SK-N-SH (cell line): Measurements from ENCODE around the gene CLK1. TPM values are rescaled to one million over a fixed set of nuclear protein-coding genes. Genes with fewer than 3 reads are reported as not detected.

Source experiments
- CTCF ChIA-PET: fragments of 300-600, 350-600 bp; formaldehyde crosslinking; extraction: SDS; loops from one replicate; lab custom pipeline; 2021; lab: Yijun Ruan, JAX
- POLR2A ChIA-PET: fragments of 350-600 bp; sonication (Branson Sonifier 250); formaldehyde crosslinking; extraction: SDS; loops from one replicate; lab custom pipeline; 2020; ENCODE audit warnings: antibody characterized with exemption, inconsistent platforms; lab: Yijun Ruan, JAX
- DNase-seq: peaks from one replicate; pipeline ENCODE4 v3.0.0; 2012
- H2AFZ ChIP-seq: fragments of 200-600 bp; sonication (generic); 2 replicates; pipeline ENCODE4 v1.8.1; 2016; ENCODE audit warnings: antibody characterized with exemption, mild to moderate bottlenecking, low read depth
- H3F3A ChIP-seq: fragments of 200-600 bp; sonication (generic); replicated peaks from 2 replicates; pipeline ENCODE3; 2016; ENCODE audit warnings: antibody characterized with exemption, mild to moderate bottlenecking; ENCODE audit not compliant: insufficient read depth
- H3K27ac ChIP-seq, 2 experiments: fragments of 200-500 bp in 1 of 2; fragments of 200-600 bp in 1 of 2; sonication (Bioruptor generic) in 1 of 2; sonication (generic), shearing (Covaris generic) in 1 of 2; 2 replicates each; pipeline versions ENCODE4 v1.5.1 to v1.6.1; 2014 to 2016; ENCODE audit warnings: low read depth in 2 of 2, inconsistent platforms in 1 of 2, low read length in 1 of 2, mild to moderate bottlenecking in 1 of 2, mixed read lengths in 1 of 2
- H3K27me3 ChIP-seq: fragments of 200-600 bp; sonication (generic), shearing (Covaris generic); 2 replicates; pipeline ENCODE4 v1.6.1; 2016; ENCODE audit warnings: mixed run types; ENCODE audit not compliant: insufficient read depth
- H3K36me3 ChIP-seq, 2 experiments: fragments of 200-500 bp in 1 of 2; fragments of 200-600 bp in 1 of 2; sonication (Bioruptor generic) in 1 of 2; sonication (generic) in 1 of 2; replicated peaks in 1 of 2; 2 replicates each; pipeline versions ENCODE3 to v1.5.1; 2014 to 2016; ENCODE audit warnings: low read length in 1 of 2, mild to moderate bottlenecking in 1 of 2; ENCODE audit not compliant: insufficient read depth in 2 of 2, control insufficient read depth in 1 of 2
- H3K4me1 ChIP-seq, 2 experiments: fragments of 200-500 bp in 1 of 2; fragments of 200-600 bp in 1 of 2; sonication (Bioruptor generic) in 1 of 2; sonication (generic), shearing (Covaris generic) in 1 of 2; 2 replicates each; pipeline versions ENCODE4 v1.5.1 to v1.6.1; 2014 to 2016; ENCODE audit warnings: low read depth in 1 of 2, low read length in 1 of 2, mixed run types in 1 of 2; ENCODE audit not compliant: insufficient read depth in 2 of 2, control insufficient read depth in 1 of 2
- H3K4me2 ChIP-seq: fragments of 200-600 bp; sonication (generic), shearing (Covaris generic); 2 replicates; pipeline ENCODE4 v1.6.1; 2017; ENCODE audit warnings: mixed run types
- H3K4me3 ChIP-seq, 2 experiments: fragments of 200-500 bp in 1 of 2; fragments of 200-600 bp in 1 of 2; sonication (Bioruptor generic) in 1 of 2; sonication (generic), shearing (Covaris generic) in 1 of 2; 2 replicates each; pipeline versions ENCODE4 v1.5.1 to v1.8.1; 2014 to 2016; ENCODE audit warnings: low read depth in 2 of 2, inconsistent platforms in 1 of 2, low read length in 1 of 2, mild to moderate bottlenecking in 1 of 2, mixed read lengths in 1 of 2, moderate library complexity in 1 of 2
- H3K79me2 ChIP-seq: fragments of 200-600 bp; sonication (generic); 2 replicates; pipeline ENCODE4 v1.8.1; 2017; ENCODE audit warnings: mild to moderate bottlenecking; ENCODE audit not compliant: insufficient read depth
- H3K9ac ChIP-seq: fragments of 200-600 bp; sonication (generic); 2 replicates; pipeline ENCODE4 v1.6.1; 2017; ENCODE audit warnings: mixed run types
- H3K9me2 ChIP-seq: fragments of 200-600 bp; sonication (generic); 2 replicates; pipeline ENCODE4 v1.6.1; 2017; ENCODE audit warnings: mixed run types
- H3K9me3 ChIP-seq: fragments of 200-600 bp; sonication (generic); 2 replicates; pipeline ENCODE4 v1.6.1; 2017; ENCODE audit warnings: mixed run types, mild to moderate bottlenecking, moderate library complexity
- H4K20me1 ChIP-seq: fragments of 200-600 bp; sonication (generic); 2 replicates; pipeline ENCODE4 v1.6.1; 2017; ENCODE audit warnings: mild to moderate bottlenecking, mixed run types; ENCODE audit not compliant: insufficient read depth
- ELF1 ChIP-seq: IDR thresholded peaks from 2 replicates; pipeline ENCODE4 v1.4.0; 2012
- EP300 ChIP-seq, 2 experiments: IDR thresholded peaks; 2 replicates each; pipeline versions ENCODE4 v1.4.0 to v1.6.1; 2012; ENCODE audit warnings: borderline replicate concordance in 1 of 2, low read depth in 1 of 2, low read length in 1 of 2
- EZH2phosphoT487 ChIP-seq: fragments of 200-600 bp; sonication (generic); IDR thresholded peaks from 2 replicates; pipeline ENCODE4 v1.6.1; 2017; ENCODE audit warnings: low read depth, mixed run types, mild to moderate bottlenecking, antibody characterized with exemption, moderate library complexity, borderline replicate concordance
- FOXM1 ChIP-seq: IDR thresholded peaks from 2 replicates; pipeline ENCODE4 v1.4.0; 2012; ENCODE audit warnings: low read depth, mild to moderate bottlenecking
- GABPA ChIP-seq: IDR thresholded peaks from 2 replicates; pipeline ENCODE4 v1.4.0; 2012; ENCODE audit warnings: low read depth, mild to moderate bottlenecking
- MEF2A ChIP-seq: IDR thresholded peaks from 2 replicates; pipeline ENCODE4 v1.4.0; 2012; ENCODE audit warnings: low read depth, borderline replicate concordance
- MXI1 ChIP-seq: IDR thresholded peaks from 2 replicates; pipeline ENCODE4 v1.6.1; 2012; ENCODE audit warnings: mild to moderate bottlenecking, low read depth, low read length, improper control_type of control experiment
- NFIC ChIP-seq: IDR thresholded peaks from 2 replicates; pipeline ENCODE4 v1.4.0; 2012; ENCODE audit warnings: borderline replicate concordance
- POLR2AphosphoS5 ChIP-seq: IDR thresholded peaks from 2 replicates; pipeline ENCODE4 v1.6.1; 2012; ENCODE audit warnings: low read depth, low read length
- RXRA ChIP-seq: IDR thresholded peaks from 2 replicates; pipeline ENCODE4 v1.4.0; 2012; ENCODE audit warnings: low read depth, mild to moderate bottlenecking, borderline replicate concordance
- SIN3A ChIP-seq: IDR thresholded peaks from 2 replicates; pipeline ENCODE4 v1.6.1; 2012; ENCODE audit warnings: low read depth, mild to moderate bottlenecking, low read length, moderate library complexity, borderline replicate concordance
- SMC3 ChIP-seq: IDR thresholded peaks from 2 replicates; pipeline ENCODE4 v1.6.1; 2012; ENCODE audit warnings: low read depth, low read length, improper control_type of control experiment
- TAF1 ChIP-seq: IDR thresholded peaks from 2 replicates; pipeline ENCODE4 v1.6.1; 2012; ENCODE audit warnings: low read depth, mild to moderate bottlenecking, low read length, moderate library complexity, borderline replicate concordance
- TCF12 ChIP-seq: IDR thresholded peaks from 2 replicates; pipeline ENCODE4 v1.4.0; 2012
- YY1 ChIP-seq: IDR thresholded peaks from 2 replicates; pipeline ENCODE4 v1.4.0; 2012; ENCODE audit warnings: low read depth, mild to moderate bottlenecking
- WGBS: methylation state at CpG from one replicate; pipeline ENCODE4 v1.1.6; 2017; ENCODE audit warnings: low lambda C conversion rate; 5-methylcytosine and 5-hydroxymethylcytosine counted together
- polyA plus RNA-seq, 3 experiments: library from polyadenylated mRNA; depleted of rRNA; stranded (reverse); fragments of >200 nt; gene quantifications; 2 replicates each; pipeline ENCODE4 v1.2.3, GENCODE V29; 2012
- TF ChIP-seq, protein P1 (sequence below): IDR thresholded peaks from 2 replicates; pipeline ENCODE4; 2012
- TF ChIP-seq, protein P2 (sequence below): fragments of 150-350 bp; IDR thresholded peaks from 2 replicates; pipeline ENCODE4 v1.6.1; 2017; ENCODE audit warnings: antibody characterized with exemption, low read length, low read depth, borderline replicate concordance
- TF ChIP-seq, protein P3 (sequence below): fragments of 200-600 bp; sonication (generic); IDR thresholded peaks from 2 replicates; pipeline ENCODE4 v1.6.1; 2017; ENCODE audit warnings: antibody characterized with exemption, mild to moderate bottlenecking, moderate library complexity
- TF ChIP-seq, protein P4 (sequence below): IDR thresholded peaks from 2 replicates; pipeline ENCODE4 v1.4.0; 2012; ENCODE audit warnings: low read depth, borderline replicate concordance
- TF ChIP-seq, protein P5 (sequence below): IDR thresholded peaks from 2 replicates; pipeline ENCODE4 v1.4.0; 2012; ENCODE audit warnings: low read depth

CLK1 gene
- polyA plus RNA-seq, 1 of the 3 experiments (the other 2 are of a cell fraction): 31.1 TPM

DNA sequence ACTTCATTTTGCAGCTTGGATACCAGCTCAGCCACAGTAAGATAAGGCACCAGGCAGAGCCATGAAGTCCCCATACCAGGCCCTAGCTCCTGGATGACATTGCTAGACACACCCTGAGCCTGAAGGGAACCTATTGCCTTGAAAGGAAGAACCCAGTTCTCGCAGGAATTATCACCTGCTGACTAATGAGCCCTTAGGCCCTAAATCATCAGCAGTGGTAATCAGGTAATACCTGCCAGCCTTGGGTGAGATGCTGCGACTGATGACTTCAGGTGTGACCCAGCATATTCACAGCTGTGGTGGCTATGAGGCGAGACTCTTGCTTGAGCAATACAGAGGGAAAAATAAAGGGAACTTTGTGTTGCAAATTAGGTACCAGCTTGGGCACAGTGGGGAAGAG, 24.9 kb downstream of the CLK1 start:
- Histone ChIP-seq H3K9me2 (no peaks in the 10 kb centered on the region), H3K36me3 (no peaks in the 10 kb centered on the region), H2AFZ (no peak overlapping the region), H3K9ac (no peak overlapping the region), H3K27me3 (no peaks in the 10 kb centered on the region), H3K27ac (no peak overlapping the region), H3K4me2 (no peak overlapping the region), H3F3A (no peaks in the 10 kb centered on the region), H3K4me1 (no peaks in the 10 kb centered on the region), H3K4me3 (no peak overlapping the region), H3K79me2 (no peaks in the 10 kb centered on the region), H4K20me1 (no peaks in the 10 kb centered on the region), H3K9me3 (0 out of 2 replicates have a peak, but pooled peaks cover 9% of the 10 kb centered on the region)
- POLR2A ChIA-PET: no interaction called here
- CTCF ChIA-PET: no interaction called here
- 77% methylated on average over 3 of the region's 3 CpGs for WGBS
- no peak for DNase-seq
- TF ChIP-seq, protein P1, sequence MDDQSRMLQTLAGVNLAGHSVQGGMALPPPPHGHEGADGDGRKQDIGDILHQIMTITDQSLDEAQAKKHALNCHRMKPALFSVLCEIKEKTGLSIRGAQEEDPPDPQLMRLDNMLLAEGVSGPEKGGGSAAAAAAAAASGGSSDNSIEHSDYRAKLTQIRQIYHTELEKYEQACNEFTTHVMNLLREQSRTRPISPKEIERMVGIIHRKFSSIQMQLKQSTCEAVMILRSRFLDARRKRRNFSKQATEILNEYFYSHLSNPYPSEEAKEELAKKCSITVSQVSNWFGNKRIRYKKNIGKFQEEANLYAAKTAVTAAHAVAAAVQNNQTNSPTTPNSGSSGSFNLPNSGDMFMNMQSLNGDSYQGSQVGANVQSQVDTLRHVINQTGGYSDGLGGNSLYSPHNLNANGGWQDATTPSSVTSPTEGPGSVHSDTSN: no peak
- TF ChIP-seq, protein P2, sequence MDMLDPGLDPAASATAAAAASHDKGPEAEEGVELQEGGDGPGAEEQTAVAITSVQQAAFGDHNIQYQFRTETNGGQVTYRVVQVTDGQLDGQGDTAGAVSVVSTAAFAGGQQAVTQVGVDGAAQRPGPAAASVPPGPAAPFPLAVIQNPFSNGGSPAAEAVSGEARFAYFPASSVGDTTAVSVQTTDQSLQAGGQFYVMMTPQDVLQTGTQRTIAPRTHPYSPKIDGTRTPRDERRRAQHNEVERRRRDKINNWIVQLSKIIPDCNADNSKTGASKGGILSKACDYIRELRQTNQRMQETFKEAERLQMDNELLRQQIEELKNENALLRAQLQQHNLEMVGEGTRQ: no peak
- no peak for TF ChIP-seq POLR2AphosphoS5
- TF ChIP-seq EP300 (IDR thresholded peaks at IDR 0.05; ENCODE audit: borderline replicate concordance in 1 of 2, low read depth in 1 of 2, low read length in 1 of 2): no peak
- TF ChIP-seq EZH2phosphoT487: no peak
- TF ChIP-seq MEF2A: no peak
- no peak for TF ChIP-seq ELF1
- TF ChIP-seq SIN3A: no peak
- TF ChIP-seq MXI1: no peak
- TF ChIP-seq YY1: no peak
- TF ChIP-seq, protein P3, sequence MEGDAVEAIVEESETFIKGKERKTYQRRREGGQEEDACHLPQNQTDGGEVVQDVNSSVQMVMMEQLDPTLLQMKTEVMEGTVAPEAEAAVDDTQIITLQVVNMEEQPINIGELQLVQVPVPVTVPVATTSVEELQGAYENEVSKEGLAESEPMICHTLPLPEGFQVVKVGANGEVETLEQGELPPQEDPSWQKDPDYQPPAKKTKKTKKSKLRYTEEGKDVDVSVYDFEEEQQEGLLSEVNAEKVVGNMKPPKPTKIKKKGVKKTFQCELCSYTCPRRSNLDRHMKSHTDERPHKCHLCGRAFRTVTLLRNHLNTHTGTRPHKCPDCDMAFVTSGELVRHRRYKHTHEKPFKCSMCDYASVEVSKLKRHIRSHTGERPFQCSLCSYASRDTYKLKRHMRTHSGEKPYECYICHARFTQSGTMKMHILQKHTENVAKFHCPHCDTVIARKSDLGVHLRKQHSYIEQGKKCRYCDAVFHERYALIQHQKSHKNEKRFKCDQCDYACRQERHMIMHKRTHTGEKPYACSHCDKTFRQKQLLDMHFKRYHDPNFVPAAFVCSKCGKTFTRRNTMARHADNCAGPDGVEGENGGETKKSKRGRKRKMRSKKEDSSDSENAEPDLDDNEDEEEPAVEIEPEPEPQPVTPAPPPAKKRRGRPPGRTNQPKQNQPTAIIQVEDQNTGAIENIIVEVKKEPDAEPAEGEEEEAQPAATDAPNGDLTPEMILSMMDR: no peak
- TF ChIP-seq NFIC: no peak
- TF ChIP-seq TAF1: no peak
- TF ChIP-seq TCF12: no peak
- TF ChIP-seq, protein P4, sequence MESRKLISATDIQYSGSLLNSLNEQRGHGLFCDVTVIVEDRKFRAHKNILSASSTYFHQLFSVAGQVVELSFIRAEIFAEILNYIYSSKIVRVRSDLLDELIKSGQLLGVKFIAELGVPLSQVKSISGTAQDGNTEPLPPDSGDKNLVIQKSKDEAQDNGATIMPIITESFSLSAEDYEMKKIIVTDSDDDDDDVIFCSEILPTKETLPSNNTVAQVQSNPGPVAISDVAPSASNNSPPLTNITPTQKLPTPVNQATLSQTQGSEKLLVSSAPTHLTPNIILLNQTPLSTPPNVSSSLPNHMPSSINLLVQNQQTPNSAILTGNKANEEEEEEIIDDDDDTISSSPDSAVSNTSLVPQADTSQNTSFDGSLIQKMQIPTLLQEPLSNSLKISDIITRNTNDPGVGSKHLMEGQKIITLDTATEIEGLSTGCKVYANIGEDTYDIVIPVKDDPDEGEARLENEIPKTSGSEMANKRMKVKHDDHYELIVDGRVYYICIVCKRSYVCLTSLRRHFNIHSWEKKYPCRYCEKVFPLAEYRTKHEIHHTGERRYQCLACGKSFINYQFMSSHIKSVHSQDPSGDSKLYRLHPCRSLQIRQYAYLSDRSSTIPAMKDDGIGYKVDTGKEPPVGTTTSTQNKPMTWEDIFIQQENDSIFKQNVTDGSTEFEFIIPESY: no peak
- TF ChIP-seq GABPA: no peak
- no peak for TF ChIP-seq FOXM1
- TF ChIP-seq, protein P5, sequence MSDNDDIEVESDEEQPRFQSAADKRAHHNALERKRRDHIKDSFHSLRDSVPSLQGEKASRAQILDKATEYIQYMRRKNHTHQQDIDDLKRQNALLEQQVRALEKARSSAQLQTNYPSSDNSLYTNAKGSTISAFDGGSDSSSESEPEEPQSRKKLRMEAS: no peak
- no peak for TF ChIP-seq RXRA
- no peak for TF ChIP-seq SMC3
